ENCODE measurements around the gene TREML4.

Gene TREML4

DNA sequence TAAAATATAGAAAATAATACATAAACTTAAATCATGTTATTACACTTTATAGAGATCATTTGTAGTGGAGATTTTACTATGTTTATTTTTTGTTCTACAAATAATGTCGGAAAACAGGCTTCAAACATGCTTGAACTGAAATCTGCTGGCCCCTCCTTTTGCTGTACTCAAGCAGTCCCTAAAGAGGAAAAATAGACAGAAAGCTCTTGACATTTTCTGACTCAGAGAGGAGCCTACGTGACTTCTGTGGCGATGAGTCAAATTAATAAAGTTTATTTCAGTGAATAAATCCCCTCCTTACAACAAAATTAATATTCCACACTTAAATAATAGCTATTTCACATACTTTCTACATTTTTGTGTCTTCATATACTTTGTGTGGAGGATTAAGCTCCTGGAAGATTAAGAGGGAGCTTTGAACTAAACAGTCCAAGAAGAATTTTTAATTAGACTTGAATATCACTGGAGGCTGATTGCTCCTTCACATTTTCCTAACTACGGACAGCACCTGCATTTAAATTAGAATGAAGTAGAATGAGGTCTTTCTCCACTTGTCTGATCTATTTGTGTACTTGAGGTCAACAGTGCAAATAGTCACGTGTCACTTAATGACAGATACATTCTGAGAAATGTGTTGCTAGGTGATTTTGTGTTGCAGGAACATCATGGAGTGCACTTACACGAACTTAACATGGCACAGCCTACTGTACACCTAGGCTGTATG is 60.0 kb downstream of the TREML4 start:
- no peak for DNase-seq (ENCODE audit: low spot score)

Measured in LoVo (cell line).